GM20431 (cell line): ENCODE data around the gene EPHA8.

Experiments used
- in situ Hi-C: fragments of 300-500 bp; cut with MseI, MboI; formaldehyde crosslinking; loops from one replicate; pipeline ENCODE4 v1.15.0; 2020; ENCODE audit warnings: low sequenced_read_pairs; ENCODE audit not compliant: unreplicated experiment

The EPHA8 gene

DNA sequence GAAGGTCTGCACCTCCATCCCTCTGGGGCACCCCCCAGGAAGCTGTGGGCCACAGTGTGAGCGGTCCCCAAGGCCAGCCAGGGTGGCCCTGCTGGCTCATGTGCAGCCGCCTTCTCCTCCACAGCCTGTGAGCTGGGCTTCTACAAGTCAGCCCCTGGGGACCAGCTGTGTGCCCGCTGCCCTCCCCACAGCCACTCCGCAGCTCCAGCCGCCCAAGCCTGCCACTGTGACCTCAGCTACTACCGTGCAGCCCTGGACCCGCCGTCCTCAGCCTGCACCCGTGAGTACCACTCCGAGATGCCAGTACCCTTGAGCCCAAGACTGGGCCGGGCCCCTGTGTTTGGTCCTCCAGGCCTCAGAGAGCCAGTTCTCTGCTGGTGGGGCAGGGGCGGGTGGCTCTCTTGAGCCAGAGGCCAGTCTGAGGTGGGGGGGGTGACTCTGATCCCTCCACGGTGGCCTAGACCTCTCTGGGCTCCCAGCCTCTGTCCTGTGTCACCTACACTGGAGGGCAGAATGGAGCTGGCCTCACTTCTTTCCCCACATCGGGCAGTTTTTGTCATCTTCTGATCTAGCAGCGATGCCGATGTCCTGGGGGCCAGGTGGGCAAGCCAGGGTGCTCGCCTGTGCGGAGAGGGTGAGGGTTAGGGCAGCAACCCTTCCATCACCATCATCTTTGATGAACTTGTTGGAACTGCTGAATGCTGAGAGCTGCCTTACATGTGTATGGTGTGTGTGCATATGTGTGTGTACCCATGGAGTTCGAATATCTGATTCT, 23.3 kb downstream of the EPHA8 start:
- in situ Hi-C loops: no loop called here

DNA sequence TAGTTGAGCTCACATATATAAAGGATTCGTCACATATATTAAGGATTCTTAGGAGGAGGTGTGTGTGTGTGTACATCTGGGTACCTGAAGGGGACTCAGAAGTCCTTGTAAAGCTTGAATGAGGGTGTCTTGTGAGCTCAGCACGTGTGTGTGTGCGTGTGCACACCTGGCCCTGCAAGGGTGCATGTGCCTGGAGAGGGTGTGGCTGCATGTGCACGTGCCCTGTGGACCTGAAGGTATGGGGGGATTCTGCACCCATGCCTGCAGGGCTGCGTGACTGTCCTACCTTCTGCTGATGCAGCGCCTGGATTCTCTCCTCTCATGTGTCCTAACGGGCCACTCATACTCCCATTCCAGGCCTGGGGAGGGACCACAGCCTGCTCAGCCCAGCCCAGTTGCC, 24.0 kb downstream of the EPHA8 start:
- in situ Hi-C loops: no loop called here

DNA sequence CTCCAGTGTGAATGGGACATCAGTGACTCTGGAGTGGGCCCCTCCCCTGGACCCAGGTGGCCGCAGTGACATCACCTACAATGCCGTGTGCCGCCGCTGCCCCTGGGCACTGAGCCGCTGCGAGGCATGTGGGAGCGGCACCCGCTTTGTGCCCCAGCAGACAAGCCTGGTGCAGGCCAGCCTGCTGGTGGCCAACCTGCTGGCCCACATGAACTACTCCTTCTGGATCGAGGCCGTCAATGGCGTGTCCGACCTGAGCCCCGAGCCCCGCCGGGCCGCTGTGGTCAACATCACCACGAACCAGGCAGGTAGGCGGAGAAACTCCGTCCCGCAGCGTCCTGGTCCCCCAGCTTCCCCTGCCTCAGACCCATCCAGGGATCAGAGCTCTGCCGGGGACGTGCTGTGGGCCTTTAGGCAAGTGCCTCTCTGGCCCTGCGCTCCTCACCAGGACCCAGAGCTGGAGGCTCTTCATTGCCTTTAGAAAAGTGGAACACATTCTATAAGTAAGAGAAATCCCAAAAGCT, 25.7 kb downstream of the EPHA8 start:
- in situ Hi-C loops: no loop called here

DNA sequence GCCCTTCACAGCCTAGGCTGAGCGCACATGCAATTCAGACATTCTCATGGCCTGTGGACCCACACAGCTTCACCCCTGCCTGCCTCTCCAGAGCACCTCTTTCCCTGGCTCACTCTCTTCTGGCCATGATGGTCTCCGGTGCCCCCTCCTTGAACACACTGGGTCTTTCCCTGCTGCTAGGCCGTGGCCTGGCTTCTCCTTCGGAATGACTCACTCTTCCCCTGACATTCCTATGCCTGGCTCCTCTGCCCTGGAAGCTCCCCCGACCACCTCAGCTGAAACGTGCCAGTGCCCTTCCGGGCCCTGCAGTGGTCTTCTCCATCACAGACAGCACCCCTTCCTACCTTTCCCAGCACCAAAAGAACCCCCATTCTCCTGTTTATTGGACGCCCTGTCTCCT, 28.3 kb downstream of the EPHA8 start:
- in situ Hi-C loops: no loop called here

DNA sequence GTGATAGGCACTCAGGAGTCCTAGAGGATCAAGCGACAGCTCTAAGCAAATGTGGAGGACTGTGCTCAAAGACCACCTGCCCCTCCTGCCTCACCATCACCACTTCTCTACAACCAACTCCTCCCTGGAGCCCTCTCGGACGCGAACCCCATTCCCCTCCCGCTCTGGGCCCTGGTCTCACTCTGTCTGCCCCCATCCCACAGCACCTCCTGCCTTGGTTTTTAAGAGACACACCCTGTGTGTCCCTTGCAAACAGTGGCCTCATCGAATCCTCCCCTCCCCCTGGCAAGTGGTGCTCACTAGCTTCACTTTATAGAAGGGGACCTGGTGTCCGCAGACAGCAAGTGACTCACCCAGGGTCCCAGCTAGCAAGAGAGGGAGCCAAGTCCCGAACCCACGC, 28.8 kb downstream of the EPHA8 start:
- in situ Hi-C loops: no loop called here

DNA sequence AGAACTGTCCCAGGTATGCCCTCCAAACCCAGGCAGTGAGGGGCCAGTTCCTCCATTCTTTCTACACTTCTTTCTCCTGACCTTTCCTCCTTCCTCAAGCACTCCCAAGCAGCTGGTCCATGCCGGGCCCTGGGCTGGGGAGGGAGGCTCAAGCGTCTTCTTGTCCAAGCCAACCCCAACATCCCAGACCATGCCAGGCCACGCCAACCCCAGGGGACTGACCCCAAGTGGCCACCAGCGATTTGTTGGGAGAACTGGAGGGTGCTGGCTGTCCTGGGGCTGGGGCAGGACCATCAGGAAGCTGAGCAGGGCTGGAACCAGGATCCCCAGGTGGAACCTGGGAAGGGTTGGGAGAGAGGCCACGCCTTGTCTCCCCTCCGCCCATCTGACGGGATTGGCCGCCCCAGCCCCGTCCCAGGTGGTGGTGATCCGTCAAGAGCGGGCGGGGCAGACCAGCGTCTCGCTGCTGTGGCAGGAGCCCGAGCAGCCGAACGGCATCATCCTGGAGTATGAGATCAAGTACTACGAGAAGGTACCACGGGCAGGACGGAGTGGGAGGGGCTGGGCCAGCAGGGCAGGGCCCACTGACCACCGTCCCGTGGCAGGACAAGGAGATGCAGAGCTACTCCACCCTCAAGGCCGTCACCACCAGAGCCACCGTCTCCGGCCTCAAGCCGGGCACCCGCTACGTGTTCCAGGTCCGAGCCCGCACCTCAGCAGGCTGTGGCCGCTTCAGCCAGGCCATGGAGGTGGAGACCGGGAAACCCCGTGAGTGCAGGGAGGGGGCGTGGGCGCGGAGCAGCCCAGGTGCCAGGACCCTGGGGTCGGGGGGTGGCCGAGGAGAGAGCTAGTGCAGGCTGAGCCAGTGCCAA, 29.9 kb downstream of the EPHA8 start:
- in situ Hi-C loops: no loop called here

DNA sequence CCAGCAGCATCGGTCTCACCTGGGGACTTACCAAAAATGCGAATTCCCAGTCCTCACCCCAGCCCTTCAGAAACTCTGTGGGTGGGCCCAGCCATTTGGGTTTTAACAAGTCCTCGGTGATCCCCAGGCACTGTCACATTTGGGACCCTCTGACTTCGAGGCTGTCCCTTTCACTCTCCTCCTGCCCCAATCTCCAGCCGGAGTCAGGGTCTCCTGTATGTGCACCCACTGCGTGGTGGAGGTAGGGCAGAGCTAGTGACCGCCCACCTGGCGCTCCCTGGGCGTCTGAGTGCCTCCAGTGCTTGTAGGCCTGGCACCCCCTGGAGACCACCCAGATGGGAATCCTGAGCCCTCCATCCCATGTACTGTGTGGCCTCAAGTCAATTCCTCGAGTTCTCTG, 31.1 kb downstream of the EPHA8 start:
- in situ Hi-C loops: no loop called here

DNA sequence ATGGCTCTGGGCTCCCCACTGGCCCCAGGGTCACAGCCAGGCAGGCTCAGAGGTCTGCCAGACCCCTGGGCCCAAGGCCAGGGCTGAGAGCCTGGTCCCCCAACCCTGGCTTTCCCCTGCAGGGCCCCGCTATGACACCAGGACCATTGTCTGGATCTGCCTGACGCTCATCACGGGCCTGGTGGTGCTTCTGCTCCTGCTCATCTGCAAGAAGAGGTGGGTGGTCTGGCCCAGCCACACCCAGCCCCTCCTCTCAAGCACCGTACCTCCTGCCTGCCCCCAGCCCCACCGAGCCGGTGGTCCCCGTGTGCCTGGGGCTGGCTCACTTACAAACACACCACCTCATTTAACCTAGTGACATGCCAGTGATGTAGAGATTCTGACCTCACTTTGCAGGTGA, 31.8 kb downstream of the EPHA8 start:
- in situ Hi-C loops: no loop called here

DNA sequence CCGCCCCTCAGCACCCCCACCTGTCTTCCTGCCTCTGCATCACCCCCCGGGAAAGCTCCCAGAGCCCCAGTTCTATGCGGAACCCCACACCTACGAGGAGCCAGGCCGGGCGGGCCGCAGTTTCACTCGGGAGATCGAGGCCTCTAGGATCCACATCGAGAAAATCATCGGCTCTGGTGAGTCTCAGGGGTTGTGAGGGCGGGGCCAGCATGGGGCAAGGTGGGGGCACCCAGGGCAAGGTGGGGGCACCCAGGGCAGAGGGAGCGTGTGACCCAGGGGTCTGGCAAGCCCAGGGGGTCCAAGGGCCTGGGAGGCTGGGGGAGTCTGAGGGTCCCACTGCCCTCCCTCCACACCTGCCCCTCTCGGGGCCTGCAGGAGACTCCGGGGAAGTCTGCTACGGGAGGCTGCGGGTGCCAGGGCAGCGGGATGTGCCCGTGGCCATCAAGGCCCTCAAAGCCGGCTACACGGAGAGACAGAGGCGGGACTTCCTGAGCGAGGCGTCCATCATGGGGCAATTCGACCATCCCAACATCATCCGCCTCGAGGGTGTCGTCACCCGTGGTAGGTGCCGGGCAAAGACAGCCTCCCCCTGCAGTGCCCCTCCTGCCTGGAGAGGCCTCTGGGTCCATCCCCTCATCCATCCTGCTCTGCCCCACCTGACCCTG, 34.1 kb downstream of the EPHA8 start:
- in situ Hi-C loops: no loop called here

DNA sequence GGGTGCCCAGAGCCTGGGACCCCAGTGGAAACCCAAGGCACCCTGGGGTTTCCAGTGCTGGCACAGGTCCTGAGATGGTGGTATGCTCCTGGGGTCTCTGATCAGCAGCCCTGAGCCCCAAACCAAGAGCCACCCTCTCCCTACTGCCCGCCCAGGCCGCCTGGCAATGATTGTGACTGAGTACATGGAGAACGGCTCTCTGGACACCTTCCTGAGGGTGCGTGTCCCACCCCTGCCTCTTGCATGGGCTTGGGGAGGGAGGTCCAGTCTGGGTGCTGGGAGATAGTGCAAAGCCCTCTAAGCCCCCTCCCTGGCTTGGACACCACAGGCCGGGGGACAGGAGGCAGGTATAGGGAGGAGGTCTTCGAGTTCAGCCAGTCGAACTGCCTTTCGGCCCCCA, 34.7 kb downstream of the EPHA8 start:
- in situ Hi-C loops: no loop called here

DNA sequence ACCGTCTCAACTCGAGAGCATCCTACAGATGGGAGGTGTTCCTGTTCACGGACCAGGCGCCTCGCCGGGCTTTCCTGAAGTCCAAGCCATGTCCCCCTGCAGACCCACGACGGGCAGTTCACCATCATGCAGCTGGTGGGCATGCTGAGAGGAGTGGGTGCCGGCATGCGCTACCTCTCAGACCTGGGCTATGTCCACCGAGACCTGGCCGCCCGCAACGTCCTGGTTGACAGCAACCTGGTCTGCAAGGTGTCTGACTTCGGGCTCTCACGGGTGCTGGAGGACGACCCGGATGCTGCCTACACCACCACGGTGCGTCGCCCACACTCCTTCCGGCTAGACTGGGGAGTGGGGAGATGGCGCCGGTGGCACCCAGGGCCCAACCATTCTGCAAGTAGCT, 35.4 kb downstream of the EPHA8 start:
- in situ Hi-C loops: no loop called here

DNA sequence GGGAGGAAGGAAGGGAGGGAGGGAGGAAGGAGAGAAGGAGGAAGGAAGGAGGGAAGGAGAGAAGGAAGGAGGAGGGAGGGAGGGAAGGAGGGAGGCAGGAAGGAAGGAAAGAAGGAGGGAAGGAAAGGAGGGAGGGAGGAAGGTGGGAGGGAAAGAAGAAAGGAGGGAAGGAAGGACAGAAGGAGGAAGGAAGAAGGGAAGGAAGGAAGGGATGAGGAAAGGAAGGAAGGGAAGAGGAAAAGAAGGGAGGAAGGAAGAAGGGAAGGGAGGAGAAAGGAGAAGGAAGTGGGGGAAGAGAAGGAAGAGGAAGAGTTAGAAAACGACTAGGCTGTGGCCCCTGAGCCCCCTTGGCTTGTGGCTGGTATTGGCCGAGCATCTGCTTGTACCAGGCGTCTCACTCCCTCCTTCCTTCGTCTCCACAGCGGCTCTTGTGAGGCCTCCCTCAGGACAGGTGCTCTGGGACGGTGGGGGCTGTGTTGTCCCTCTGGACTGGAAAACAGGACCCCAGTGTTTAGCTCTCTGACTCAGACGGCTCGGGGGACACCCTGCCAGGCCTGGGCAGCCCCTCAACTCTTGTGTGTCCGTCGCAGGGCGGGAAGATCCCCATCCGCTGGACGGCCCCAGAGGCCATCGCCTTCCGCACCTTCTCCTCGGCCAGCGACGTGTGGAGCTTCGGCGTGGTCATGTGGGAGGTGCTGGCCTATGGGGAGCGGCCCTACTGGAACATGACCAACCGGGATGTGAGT, 37.0 kb downstream of the EPHA8 start:
- in situ Hi-C loops: no loop called here

DNA sequence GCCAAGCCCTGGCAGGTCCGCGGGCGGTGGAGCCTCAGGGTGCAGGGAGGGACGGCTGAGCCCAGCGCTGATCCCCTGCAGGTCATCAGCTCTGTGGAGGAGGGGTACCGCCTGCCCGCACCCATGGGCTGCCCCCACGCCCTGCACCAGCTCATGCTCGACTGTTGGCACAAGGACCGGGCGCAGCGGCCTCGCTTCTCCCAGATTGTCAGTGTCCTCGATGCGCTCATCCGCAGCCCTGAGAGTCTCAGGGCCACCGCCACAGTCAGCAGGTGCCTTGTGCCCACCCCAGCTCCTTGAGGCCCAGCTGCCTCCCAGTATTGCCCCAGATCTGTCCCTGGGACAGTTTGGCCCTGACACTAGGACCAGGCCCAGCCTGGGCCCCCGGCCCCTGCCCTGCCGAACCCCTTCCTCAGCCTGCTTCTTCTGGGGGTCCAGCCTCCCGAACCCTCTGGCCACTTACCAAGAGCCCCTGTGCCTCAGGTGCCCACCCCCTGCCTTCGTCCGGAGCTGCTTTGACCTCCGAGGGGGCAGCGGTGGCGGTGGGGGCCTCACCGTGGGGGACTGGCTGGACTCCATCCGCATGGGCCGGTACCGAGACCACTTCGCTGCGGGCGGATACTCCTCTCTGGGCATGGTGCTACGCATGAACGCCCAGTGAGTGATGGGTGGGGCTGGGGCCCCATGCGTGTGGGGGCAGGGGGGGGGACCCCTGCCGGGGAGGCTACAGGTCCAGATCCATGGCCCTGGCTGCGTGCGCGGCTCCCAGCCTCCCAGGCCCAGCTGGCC, 37.7 kb downstream of the EPHA8 start:
- in situ Hi-C loops: no loop called here

DNA sequence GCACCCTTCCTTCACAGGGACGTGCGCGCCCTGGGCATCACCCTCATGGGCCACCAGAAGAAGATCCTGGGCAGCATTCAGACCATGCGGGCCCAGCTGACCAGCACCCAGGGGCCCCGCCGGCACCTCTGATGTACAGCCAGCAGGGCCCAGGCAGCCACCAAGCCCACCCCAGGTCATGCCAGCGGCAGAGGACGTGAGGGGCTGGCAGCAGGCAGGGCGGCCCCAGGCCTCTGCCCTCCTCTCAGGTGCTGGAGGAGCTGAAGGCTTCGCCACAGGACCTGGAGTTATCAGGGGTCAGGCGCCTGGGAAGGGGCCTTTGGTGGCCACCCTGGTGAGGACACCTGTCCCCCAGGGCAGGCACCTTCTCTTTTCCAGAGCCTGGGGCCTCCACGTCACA, 38.3 kb downstream of the EPHA8 start:
- in situ Hi-C loops: no loop called here

DNA sequence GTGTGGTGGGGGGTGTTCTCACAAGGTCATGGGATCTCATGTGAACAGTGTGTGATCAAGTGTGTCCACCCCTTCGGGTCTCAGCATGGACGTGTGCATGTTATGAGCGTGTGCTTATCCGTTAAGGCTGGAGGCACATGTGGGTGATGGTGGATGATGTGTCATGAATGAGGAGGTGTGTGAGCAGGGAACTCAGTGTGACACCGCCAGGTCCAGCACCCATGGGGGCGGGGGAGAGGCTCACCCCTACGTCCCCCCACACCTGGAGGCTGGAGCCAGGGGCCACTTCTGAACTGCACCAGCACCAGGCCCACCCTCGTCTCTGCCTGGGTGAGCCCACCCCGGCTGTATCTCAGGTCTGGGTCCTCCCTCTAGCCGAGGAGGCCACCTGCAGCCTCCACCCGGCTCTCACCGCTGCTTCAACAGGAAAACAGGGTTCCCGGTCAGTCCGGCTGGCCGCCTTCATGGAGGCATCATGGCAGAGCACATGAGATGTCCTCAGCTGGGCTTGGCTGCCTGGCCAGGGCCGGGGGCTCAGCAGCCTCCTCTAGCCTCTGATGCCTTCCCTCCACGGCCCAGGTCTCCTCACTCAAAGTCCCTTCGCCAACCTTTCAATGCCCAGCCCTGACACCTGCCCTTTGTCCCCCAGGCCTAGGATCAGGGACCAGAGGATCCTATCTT, 38.9 kb downstream of the EPHA8 start:
- in situ Hi-C loops: no loop called here

DNA sequence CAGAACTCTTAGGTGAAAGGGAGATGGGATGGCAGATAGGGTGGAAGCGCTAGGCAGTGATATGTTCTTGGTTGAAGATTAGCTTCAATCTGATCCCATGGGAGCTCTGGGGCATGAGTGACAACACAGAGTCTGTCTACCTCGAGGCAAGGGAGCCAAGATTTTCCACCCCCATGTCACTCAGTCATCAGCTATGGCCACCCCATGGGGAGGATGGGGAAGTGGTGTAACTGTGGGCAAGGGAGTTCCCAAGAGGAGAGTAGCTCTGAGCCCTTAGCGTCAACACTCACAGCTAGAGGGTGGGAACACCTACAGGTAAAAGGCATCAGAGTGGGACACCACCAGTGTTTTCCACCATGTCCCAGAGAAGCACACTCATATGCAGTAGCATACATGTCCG, 42.9 kb downstream of the EPHA8 start:
- in situ Hi-C loops: no loop called here

DNA sequence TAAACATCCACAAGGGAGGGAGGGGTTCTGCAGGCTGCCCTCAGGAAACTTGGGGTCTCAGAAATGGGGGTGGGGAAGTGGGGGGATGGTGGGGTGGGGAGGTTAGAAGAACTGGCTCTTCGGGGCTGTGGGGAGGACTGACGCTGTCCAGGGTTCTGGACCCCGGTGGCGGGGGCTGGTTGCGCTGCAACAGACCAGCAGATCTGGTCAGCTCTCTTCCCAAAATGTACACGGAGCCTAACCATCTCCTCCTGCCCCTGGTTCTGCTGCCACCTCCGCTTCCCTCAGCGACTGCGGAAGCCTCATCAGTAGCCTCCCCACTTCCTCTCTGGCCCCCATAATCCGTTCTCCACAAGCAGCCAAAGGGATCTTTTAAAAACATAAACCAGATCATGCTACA, 43.9 kb downstream of the EPHA8 start:
- in situ Hi-C loops: no loop called here

DNA sequence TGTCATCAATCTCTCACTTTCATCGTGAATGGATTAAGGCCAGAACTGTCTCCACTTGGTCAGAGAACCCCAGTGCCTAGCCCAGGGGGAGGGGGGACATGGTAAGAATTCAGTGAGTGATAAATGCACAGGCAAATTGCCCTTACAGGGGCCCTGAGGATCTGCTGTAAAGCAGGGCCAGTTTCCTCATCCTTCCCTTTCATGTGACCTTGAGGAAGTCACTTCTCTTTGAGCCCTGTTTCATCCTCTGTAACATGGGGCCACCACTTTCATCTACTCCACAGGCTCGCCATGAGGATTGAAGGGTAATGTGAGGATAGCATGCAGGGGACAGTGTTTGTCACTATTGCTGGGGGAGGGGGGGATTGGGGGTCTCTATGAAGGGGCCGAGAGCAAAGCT, 45.1 kb downstream of the EPHA8 start:
- in situ Hi-C loops: no loop called here

DNA sequence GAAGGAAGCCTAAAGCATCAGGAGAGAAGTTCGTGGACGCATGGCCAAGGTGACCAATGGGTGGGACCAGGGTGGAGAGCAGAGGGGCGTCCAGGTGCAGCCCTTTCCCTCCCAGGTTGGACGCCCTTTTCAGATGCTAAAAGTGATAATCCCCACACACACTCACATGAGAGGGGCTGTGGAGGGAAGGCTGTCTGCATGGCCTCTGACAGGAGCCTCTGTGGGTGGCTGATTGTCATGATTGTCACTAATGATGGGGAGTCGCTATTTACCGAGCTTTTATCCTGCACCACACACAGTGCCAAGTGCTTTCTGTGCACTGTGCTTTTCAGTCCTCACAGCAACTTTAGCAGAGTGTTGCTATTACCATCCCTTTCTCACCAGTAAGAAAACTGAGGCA, 46.0 kb downstream of the EPHA8 start:
- in situ Hi-C loops: no loop called here
